AG04450 (cell line): Measurements from ENCODE around the gene MAGI2. TPM values are rescaled to one million over a fixed set of nuclear protein-coding genes. Genes with fewer than 3 reads are reported as not detected.

Source experiments
- CTCF ChIA-PET: fragments of 300-600, 350-600 bp; formaldehyde crosslinking; extraction: SDS; loops from one replicate; lab custom pipeline; 2022; ENCODE audit warnings: antibody characterized with exemption, inconsistent platforms; lab: Charles Lee
- POLR2A ChIA-PET: fragments of 350-600 bp; formaldehyde crosslinking; extraction: SDS; loops from one replicate; lab custom pipeline; 2021; ENCODE audit warnings: antibody characterized with exemption, inconsistent platforms; lab: Yijun Ruan, JAX
- DNase-seq: peaks from one replicate; pipeline ENCODE4 v3.0.0-alpha.2; 2011; ENCODE audit warnings: low read depth, low spot score
- H3K27ac ChIP-seq: one replicate; pipeline ENCODE4 v1.5.1; 2012; ENCODE audit warnings: low read depth, low read length, control low read depth
- H3K27me3 ChIP-seq: one replicate; pipeline ENCODE4 v1.6.0; 2012; ENCODE audit warnings: low read length; ENCODE audit not compliant: control insufficient read depth, insufficient read depth
- H3K4me3 ChIP-seq: 2 replicates; pipeline ENCODE4 v1.5.1; 2011; ENCODE audit warnings: mild to moderate bottlenecking, low read depth, low read length, control low read depth
- H3K9me3 ChIP-seq: 2 replicates; pipeline ENCODE4 v1.5.1; 2012; ENCODE audit warnings: low read length; ENCODE audit not compliant: control insufficient read depth, insufficient read depth
- CTCF ChIP-seq: IDR thresholded peaks from 2 replicates; pipeline ENCODE4 v1.5.1; 2011; ENCODE audit warnings: low read depth, low read length, control low read depth, inconsistent platforms
- polyA plus RNA-seq: library from polyadenylated mRNA; depleted of rRNA; stranded (reverse); fragments of >200 nt; gene quantifications from 2 replicates; pipeline ENCODE4 v1.2.3, GENCODE V29; 2011

Gene MAGI2
- polyA plus RNA-seq, 1 experiment, result 2.3 TPM

GRCh38 chr7:79293655-79294142 is 159.8 kb downstream of the MAGI2 start:
- H3K27ac ChIP-seq, result no peak overlapping the region

DNA sequence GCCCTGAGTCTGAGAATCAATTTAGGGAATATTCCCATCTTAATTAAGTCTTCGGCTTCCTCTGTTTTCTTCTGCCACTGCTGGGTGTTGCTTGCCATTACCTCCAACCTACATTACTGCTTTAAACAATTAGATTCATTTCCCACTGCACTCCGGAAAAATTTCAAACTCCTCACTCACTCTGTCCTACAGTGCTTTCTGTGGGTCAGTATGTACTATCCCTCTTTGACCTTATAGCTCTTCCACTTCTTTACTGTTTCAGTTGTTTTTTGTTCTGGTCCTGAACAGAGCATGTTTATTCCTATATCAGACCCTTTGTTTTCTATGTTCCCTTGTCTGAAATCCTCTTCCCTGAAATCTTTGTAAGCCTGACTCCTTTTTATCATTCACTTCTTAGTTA is 160.6 kb downstream of the MAGI2 start:
- ChIA-PET POLR2A (no interaction called here), CTCF (interaction anchor here (0.8 to 1.2 kb wide), 3 partner anchors 9 to 11 kb away, joined by 3 to 4 read pairs (median 3); no protein-coding TSS in a partner anchor)
- DNase-seq, result no peak
- Histone ChIP-seq H3K9me3 (peaks cover 2% of the 10 kb centered on the region; the same call in 1 of the 2 replicates), H3K27me3 (no peaks in the 10 kb centered on the region), H3K4me3 (no peak overlapping the region), H3K27ac (no peak overlapping the region)
- no peak for TF ChIP-seq CTCF

More at GRCh38 chr7:79293655-79294142, 159.8 kb downstream of the MAGI2 start:
- DNase-seq, result no peak
- no peak for TF ChIP-seq CTCF
- CTCF ChIA-PET, result interaction anchor here (1.1 to 1.2 kb wide), 3 partner anchors 8 to 21 kb away, joined by 3 to 4 read pairs (median 3); no protein-coding TSS in a partner anchor
- POLR2A ChIA-PET, result no interaction called here
- H3K27me3 ChIP-seq, result no peaks in the 10 kb centered on the region
- no peak overlapping the region for H3K4me3 ChIP-seq
- H3K9me3 ChIP-seq, result peaks cover 2% of the 10 kb centered on the region; the same call in 1 of the 2 replicates

DNA sequence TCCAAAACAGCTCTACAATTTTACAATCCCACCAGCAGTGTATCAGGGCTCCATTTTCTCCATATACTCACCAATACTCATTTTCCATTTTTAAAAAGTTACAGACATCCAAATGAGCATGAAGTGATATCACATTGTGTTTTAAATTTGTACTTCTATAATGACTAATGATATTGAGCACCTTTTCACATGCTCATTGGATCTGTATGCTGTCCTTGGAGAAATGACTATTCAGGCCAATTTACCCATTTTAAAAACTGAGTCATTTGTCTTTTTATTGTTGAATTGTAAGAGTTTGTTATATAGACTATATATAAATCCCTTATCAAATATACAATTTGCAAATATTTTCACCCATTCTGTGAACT is 162.0 kb downstream of the MAGI2 start:
- no peak for DNase-seq
- H3K4me3 ChIP-seq, result no peak overlapping the region
- TF ChIP-seq CTCF, result no peak
- H3K9me3 ChIP-seq, result peaks cover 2% of the 10 kb centered on the region; the same call in 1 of the 2 replicates
- POLR2A ChIA-PET, result interaction anchor here (0.6 kb wide), 1 partner anchor 19 kb away, joined by 6 read pairs; no protein-coding TSS in a partner anchor
- CTCF ChIA-PET, result no interaction called here
- H3K27me3 ChIP-seq, result no peaks in the 10 kb centered on the region
- H3K27ac ChIP-seq, result no peak overlapping the region

- Histone ChIP-seq H3K9me3 (peaks cover 2% of the 10 kb centered on the region; the same call in 1 of the 2 replicates), H3K27me3 (no peaks in the 10 kb centered on the region), H3K27ac (no peak overlapping the region), H3K4me3 (no peak overlapping the region)
- DNase-seq, result no peak
- POLR2A ChIA-PET, result interaction anchor here (0.6 kb wide), 1 partner anchor 19 kb away, joined by 6 read pairs; no protein-coding TSS in a partner anchor
- CTCF ChIA-PET, result interaction anchor here (1.3 kb wide), 1 partner anchor 18 kb away, joined by 4 read pairs; no protein-coding TSS in a partner anchor
- no peak for TF ChIP-seq CTCF
These were observed 162.5 kb downstream of the MAGI2 start for GRCh38 chr7:79290841-79291497.

GRCh38 chr7:79290398-79290797 is 163.1 kb downstream of the MAGI2 start:
- Histone ChIP-seq H3K4me3 (no peak overlapping the region), H3K27me3 (no peaks in the 10 kb centered on the region), H3K27ac (no peak overlapping the region), H3K9me3 (peaks cover 2% of the 10 kb centered on the region; the same call in 1 of the 2 replicates)
- TF ChIP-seq CTCF, result no peak
- DNase-seq, result no peak
- CTCF ChIA-PET, result interaction anchor here (1.3 to 3.6 kb wide), 2 partner anchors 7 to 18 kb away, joined by 4 to 23 read pairs; no protein-coding TSS in a partner anchor
- POLR2A ChIA-PET, result no interaction called here
